B cell (primary cell): ENCODE data around the gene TRABD. TPM values are rescaled to one million over a fixed set of nuclear protein-coding genes. Genes with fewer than 3 reads are reported as not detected.

ENCODE experiments used
- ATAC-seq: fragments of 200-7000 bp; cut with Tn5 transposase; one replicate; pipeline ENCODE4 v1.10.0; 2021; ENCODE audit warnings: low read depth, mild to moderate bottlenecking, moderate number of reproducible peaks, moderate library complexity
- CTCF ChIA-PET: fragments of 350-600 bp; sonication (Branson Sonifier 250); formaldehyde crosslinking; loops from one replicate; lab custom pipeline; 2021; ENCODE audit warnings: antibody characterized with exemption, inconsistent platforms; lab: Charles Lee
- POLR2A ChIA-PET: fragments of 350-600 bp; sonication (Branson Sonifier 250); formaldehyde crosslinking; loops from one replicate; lab custom pipeline; 2021; ENCODE audit warnings: antibody characterized with exemption; lab: Charles Lee
- DNase-seq: peaks from one replicate; pipeline ENCODE4 v3.0.0; 2013
- H2AFZ ChIP-seq: 2 replicates; pipeline ENCODE4 v1.6.1; 2012; ENCODE audit warnings: mild to moderate bottlenecking, low read depth, low read length; ENCODE audit not compliant: insufficient read depth, poor library complexity, severe bottlenecking
- H3K27ac ChIP-seq, 2 donors: 1 replicate in 1 of 2; 2 replicates in 1 of 2; pipeline ENCODE4 v1.5.1; 2012 to 2013; ENCODE audit warnings: low read length in 2 of 2, mild to moderate bottlenecking in 2 of 2, moderate library complexity in 1 of 2
- H3K27me3 ChIP-seq, 4 experiments: fragments of 200-600 bp in 1 of 4; sonication (generic) in 1 of 4; replicated peaks in 1 of 4; 1 replicate in 2 of 4; 2 replicates in 2 of 4; pipeline versions ENCODE4 v1.6.1 to v1.7.0; 2013 to 2016; ENCODE audit warnings: low read length in 3 of 4, mild to moderate bottlenecking in 2 of 4, mixed read lengths in 1 of 4, moderate library complexity in 1 of 4; ENCODE audit not compliant: insufficient read depth in 4 of 4, control insufficient read depth in 3 of 4; ENCODE audit errors: control extremely low read depth in 1 of 4
- H3K36me3 ChIP-seq, 2 experiments: replicated peaks in 1 of 2; 1 replicate in 1 of 2; 2 replicates in 1 of 2; pipeline versions ENCODE4 v1.6.1 to v1.7.1; 2013; ENCODE audit warnings: low read length in 1 of 2; ENCODE audit not compliant: insufficient read depth in 2 of 2, control insufficient read depth in 1 of 2; ENCODE audit errors: control extremely low read depth in 1 of 2, extremely low read depth in 1 of 2
- H3K4me1 ChIP-seq, 2 donors: fragments of 200-600 bp in 1 of 2; sonication (generic) in 1 of 2; 1 replicate in 1 of 2; 2 replicates in 1 of 2; pipeline versions ENCODE4 v1.5.1 to v1.6.1; 2013 to 2017; ENCODE audit warnings: low read length in 2 of 2; ENCODE audit not compliant: control insufficient read depth in 2 of 2, insufficient read depth in 2 of 2
- H3K4me2 ChIP-seq: replicated peaks from 2 replicates; pipeline ENCODE3; 2012; ENCODE audit warnings: mild to moderate bottlenecking, low read depth, low read length; ENCODE audit not compliant: poor library complexity, severe bottlenecking
- H3K4me3 ChIP-seq, 5 experiments: fragments of 200-600 bp in 1 of 5; sonication (generic) in 1 of 5; 1 replicate in 3 of 5; 2 replicates in 2 of 5; pipeline versions ENCODE4 v1.5.1 to v1.7.0; 2011 to 2016; ENCODE audit warnings: low read length in 4 of 5, mild to moderate bottlenecking in 4 of 5, low read depth in 2 of 5, control low read depth in 1 of 5, moderate library complexity in 1 of 5; ENCODE audit not compliant: insufficient read depth in 1 of 5; ENCODE audit errors: control extremely low read depth in 1 of 5, extremely low read depth in 1 of 5
- H3K79me2 ChIP-seq: fragments of 200-600 bp; sonication (generic); one replicate; pipeline ENCODE4 v1.6.0; 2016; ENCODE audit warnings: low read length; ENCODE audit not compliant: control insufficient read depth, insufficient read depth
- H3K9ac ChIP-seq: fragments of 200-600 bp; sonication (generic); 2 replicates; pipeline ENCODE4 v1.6.1; 2017; ENCODE audit warnings: mild to moderate bottlenecking, low read length, moderate library complexity
- H3K9me3 ChIP-seq, 3 donors: one replicate each; pipeline versions ENCODE4 v1.6.1 to v1.7.1; 2013; ENCODE audit warnings: low read length in 2 of 3; ENCODE audit not compliant: control insufficient read depth in 2 of 3, insufficient read depth in 1 of 3; ENCODE audit errors: control extremely low read depth in 1 of 3
- H4K20me1 ChIP-seq: 2 replicates; pipeline ENCODE4 v1.6.0; 2012; ENCODE audit warnings: mild to moderate bottlenecking, low read length; ENCODE audit not compliant: insufficient read depth, control insufficient read depth, poor library complexity, severe bottlenecking
- H3K27ac Mint-ChIP-seq: one replicate; pipeline ENCODE4 v1.8.0; 2021; ENCODE audit warnings: mixed read lengths
- H3K27me3 Mint-ChIP-seq: one replicate; pipeline ENCODE4 v1.8.0; 2021; ENCODE audit warnings: mixed read lengths
- H3K4me1 Mint-ChIP-seq: one replicate; pipeline ENCODE4 v1.8.0; 2021; ENCODE audit warnings: mixed read lengths
- H3K4me3 Mint-ChIP-seq: one replicate; pipeline ENCODE4 v1.8.0; 2021; ENCODE audit warnings: mixed read lengths
- H3K9me3 Mint-ChIP-seq: one replicate; pipeline ENCODE4 v1.8.0; 2022; ENCODE audit warnings: mixed read lengths; ENCODE audit not compliant: insufficient read depth
- CTCF ChIP-seq: fragments of 200-600 bp; IDR thresholded peaks from one replicate; pipeline ENCODE4 v1.8.0; 2022; ENCODE audit warnings: antibody characterized with exemption, mild to moderate bottlenecking
- EZH2 ChIP-seq: IDR thresholded peaks from 2 replicates; pipeline ENCODE4 v1.6.1; 2012; ENCODE audit warnings: borderline replicate concordance, low read depth, mild to moderate bottlenecking, moderate library complexity, low read length; ENCODE audit not compliant: insufficient read depth, poor library complexity, severe bottlenecking
- WGBS: methylation state at CpG from one replicate; pipeline ENCODE4 v1.1.5; 2013; ENCODE audit warnings: missing lambda C conversion rate; ENCODE audit not compliant: insufficient coverage; 5-methylcytosine and 5-hydroxymethylcytosine counted together
- intact Hi-C: fragments of 100-400 bp; cut with micrococcal nuclease; formaldehyde crosslinking; loops from one replicate; pipeline ENCODE4 v1.10.0; 2022
- polyA plus RNA-seq: library from polyadenylated mRNA; depleted of rRNA; stranded (reverse); fragments of >200 nt; gene quantifications from 2 replicates; pipeline ENCODE4 v1.2.3, GENCODE V29; 2012
- total RNA-seq, 2 donors: library from RNA; stranded (reverse); fragments of 120-200 nt in 1 of 2; gene quantifications; 1 replicate in 1 of 2; 2 replicates in 1 of 2; pipeline versions ENCODE4 v1.2.3 to v1.2.4, GENCODE V29; 2013 to 2022

TRABD gene
- total and polyA plus RNA-seq, 2 donors (not counting 1 experiment from before 2014, with no cell fraction given), result 164 to 200 TPM

- Histone ChIP-seq H4K20me1 (no peaks in the 10 kb centered on the region), H3K27me3 (peaks cover 0 to 21% (median 2%) of the 10 kb centered on the region in 4 experiments), H3K27ac (no peak overlapping the region), H3K4me3 (peak overlapping the region in 2 of 5 experiments; percentile 62 to 70), H3K9me3 (no peaks in the 10 kb centered on the region), H3K36me3 (peaks cover 0 to 7% of the 10 kb centered on the region in 2 experiments), H3K79me2 (peaks cover 11% of the 10 kb centered on the region), H3K9ac (peak overlapping the region; percentile 80), H3K4me2 (peak overlapping the region; percentile 99), H2AFZ (peak overlapping the region; percentile 76), H3K4me1 (peaks cover 47 to 52% of the 10 kb centered on the region in 2 donors)
- ChIA-PET POLR2A (interaction anchor here (1.1 kb wide), 1 partner anchor 11 kb away, joined by 3 read pairs; no protein-coding TSS in a partner anchor), CTCF (interaction anchor here (0.5 to 0.9 kb wide), 2 partner anchors 11 to 25 kb away, joined by 3 to 4 read pairs; no protein-coding TSS in a partner anchor)
- intact Hi-C loops, result loop anchor here (1.0 to 2.0 kb wide), 2 partner anchors 11 to 17 kb away; partner anchors contain the start of gene SELENOO
- WGBS, result 64% methylated on average over 31 of the region's 32 CpGs
- TF ChIP-seq EZH2 (no peak), CTCF (no peak)
- peak overlapping the region; percentile 81 for H3K4me3 Mint-ChIP-seq
- ATAC-seq, result no peak
- peaks cover 5% of the 10 kb centered on the region for H3K27me3 Mint-ChIP-seq
- H3K27ac Mint-ChIP-seq, result peak overlapping the region; percentile 65
- no peaks in the 10 kb centered on the region for H3K9me3 Mint-ChIP-seq
- peaks cover 35% of the 10 kb centered on the region for H3K4me1 Mint-ChIP-seq
- DNase-seq, result peak; percentile 40
These were observed 1.5 kb upstream of the TRABD start for GRCh38 chr22:50184004-50184901.
